Activated T-cell treated with anti-CD3 and anti-CD28 coated beads, Interleukin-2, amount 50 U/mL, for 48 hours (primary cell): ENCODE results near the gene JAG1.

Experiments
- DNase-seq, 2 experiments: peaks; one replicate each; pipeline ENCODE4 v3.0.0-alpha.2; 2020

JAG1 gene

DNA sequence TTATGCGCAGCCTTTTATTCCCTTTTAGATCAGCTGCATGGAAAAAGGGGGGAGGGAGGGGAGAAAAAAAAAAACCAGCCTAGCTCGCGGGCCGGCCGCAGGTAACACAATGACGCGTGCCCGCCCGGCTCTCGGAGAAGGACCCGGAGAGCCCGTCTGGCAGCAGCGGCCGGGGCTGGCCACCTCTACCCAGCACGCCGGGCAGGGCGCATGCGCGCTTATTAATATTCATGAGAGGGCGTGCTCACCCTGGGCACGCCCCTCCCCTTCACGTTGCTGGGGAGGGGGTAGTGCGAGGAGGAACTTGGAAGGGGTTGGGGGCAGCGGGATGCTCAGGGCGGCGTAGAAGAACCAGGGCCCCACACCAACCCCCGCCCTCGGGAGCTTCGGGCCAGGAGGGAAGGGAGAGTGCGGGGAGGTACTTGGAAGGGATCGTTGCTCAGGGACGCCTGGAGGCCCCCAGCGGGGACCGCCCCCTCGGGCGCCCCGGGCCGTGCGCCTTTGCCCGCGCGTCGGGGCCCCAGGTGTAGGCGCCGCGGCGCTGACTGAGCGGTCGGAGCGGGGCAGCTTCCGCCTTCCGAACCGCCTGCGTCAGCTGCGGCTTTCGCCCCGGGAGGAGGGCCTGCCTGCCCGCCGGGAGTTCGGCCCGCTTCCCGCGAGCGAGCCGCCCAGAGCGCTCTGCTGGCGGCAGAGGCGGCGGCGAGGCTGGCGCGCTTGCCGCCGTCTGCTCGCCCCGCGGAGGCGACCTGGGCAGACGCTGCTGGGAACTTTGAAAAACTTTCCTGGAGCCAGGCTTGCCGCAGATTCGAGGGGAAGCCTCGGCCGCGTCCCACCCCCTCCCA lies at the start of gene JAG1:
JAG1 (minus strand) TSS at position 158 of the 842 bp plus-strand sequence. CDS start 469 bp downstream, outside the sequence.
- peak; percentile 80 to 82 for DNase-seq

DNA sequence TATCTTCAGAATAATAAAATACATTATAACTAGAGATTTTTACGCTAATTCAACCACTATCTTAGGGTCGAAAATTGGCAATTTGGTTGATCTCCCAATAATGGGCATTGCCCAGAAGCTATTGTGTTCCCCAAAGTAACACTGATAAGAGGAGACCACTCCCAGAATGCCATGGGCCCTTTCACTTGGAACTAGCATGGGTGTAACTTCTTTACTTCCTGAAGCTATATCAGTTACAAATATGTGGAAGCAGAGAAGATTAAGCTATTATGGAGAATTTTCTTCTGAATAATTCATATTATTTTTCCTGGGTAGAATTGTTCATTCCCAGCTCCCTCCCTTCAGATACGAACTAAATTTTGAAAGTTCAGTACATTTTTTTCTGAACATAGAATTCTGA lies 48.2 kb upstream of the JAG1 start:
- DNase-seq = no peak

GRCh38 chr20:10721137-10721896 lies 47.5 kb upstream of the JAG1 start:
- DNase-seq = no peak

DNA sequence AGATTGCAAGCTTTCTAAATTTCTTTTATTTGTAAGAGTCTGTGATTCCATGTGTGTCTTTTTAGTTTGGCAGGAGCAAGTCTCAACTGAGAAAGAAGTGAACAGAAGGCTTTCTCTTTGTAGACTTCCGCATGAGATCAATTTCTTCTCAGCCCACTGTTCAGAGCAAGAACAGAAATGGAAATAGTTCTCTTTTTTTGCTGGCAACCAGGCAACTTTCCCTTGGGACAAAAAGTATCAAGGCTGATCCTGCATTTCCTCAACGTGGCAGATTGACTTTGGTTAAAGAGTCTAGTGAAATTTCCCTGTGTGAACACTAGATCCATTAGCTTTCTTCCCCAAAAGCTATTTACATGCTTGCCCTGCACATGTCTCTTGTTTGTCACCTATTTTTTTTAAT lies 46.8 kb upstream of the JAG1 start:
- DNase-seq = no peak

- DNase-seq = no peak
These were observed 46.1 kb upstream of the JAG1 start for GRCh38 chr20:10719740-10720385.

DNA sequence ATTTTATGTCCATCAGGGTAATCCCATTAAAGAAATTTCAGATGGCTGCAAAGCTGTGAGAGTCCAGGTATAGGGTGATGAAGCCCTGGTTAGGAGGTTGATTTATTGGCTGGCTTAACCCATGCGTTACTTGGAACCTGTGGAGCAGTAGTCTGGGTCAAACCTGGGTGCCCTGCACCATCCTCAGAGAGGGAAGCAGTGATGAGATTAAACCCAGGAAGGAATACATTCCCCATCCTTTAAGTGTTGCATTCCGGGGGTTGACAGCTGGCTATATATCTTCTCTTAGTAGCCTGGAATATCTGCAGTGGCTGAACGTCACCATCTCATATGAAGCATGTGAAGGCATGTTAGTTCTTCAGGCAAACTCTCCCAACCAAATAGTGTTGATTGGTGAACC lies 44.9 kb upstream of the JAG1 start:
- no peak for DNase-seq

DNA sequence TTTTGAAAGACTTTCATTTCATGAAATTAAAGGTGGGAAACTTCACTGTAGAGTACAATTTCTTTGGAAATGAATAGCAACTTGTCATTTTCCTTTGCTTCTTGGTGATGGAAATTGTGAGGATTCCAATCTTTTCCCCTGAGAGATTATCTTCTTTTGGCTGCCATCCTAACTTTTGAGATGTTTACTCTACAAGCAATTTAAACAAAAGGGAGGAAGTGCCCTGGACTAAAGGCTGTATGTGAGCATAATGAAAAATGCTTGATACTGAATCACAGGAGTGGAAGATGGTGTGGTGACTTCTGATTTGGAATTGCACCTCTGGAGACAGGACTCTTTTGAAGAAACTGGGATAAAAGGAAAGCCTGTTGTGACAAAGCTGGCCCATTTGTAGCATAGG lies 43.1 kb upstream of the JAG1 start:
- no peak for DNase-seq

- no peak for DNase-seq
These were observed 41.2 kb upstream of the JAG1 start for GRCh38 chr20:10715035-10715434.

DNA sequence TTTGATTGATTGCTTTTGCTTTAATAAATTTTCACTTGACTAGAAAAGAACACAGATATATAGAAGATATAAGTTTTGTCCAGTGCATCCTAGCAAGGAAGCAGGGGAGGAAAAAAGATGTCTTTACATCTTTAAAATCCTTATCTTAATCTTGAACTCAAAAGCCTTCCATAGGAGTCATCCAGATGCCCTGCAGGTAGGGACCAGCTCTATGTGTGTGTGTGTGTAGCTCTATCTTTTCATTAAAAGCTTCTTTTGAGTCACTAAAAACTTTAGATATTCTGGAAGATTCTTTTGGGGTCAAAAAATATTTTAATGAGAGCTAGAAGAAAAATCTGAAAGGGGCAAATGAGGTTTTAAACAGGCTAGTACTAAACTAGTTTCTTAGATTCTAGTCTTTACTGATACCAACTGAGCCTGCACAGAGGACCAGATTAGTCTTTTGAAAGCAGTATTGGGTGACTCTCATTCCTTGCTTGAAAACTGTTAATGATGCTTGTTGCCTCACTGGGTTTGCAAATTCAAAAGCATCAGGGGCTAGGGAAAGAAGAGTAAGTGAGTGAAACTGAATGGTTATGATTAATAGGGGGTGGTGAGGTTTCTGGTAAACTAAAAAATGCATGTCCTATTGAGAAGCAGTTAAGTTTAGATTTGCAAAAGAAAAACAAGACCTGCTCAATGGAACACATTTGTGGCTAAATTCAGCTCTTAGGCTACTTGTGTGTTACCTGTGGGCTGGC lies 40.6 kb upstream of the JAG1 start:
- no peak for DNase-seq

- DNase-seq = no peak
These were observed 39.4 kb upstream of the JAG1 start for GRCh38 chr20:10713161-10713560.

DNA sequence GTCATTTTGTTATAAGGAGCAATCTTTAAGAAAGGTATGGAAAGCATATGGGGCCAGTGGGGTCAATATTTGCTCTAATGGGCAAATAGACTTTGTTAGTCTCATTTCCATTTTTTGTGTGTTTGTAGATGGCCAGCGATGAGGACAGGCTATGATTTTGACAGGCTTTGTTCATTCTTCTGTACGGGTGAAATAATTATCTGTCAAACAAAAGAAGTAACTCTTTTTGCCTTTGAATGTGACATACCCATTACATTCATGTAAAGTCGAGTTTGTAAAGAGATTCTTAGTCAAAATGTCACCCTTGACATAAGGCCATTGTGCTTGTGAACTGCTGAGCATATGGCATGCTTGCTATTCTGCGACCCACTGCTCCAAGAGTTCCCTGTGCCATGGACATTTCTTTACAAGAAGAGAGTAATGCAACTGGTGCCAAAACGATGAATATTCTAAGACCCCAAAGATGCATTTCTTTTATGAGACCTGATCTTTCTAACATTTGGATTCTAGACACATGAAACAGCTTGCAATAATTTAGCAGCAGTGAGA lies 38.2 kb upstream of the JAG1 start:
- no peak for DNase-seq

DNA sequence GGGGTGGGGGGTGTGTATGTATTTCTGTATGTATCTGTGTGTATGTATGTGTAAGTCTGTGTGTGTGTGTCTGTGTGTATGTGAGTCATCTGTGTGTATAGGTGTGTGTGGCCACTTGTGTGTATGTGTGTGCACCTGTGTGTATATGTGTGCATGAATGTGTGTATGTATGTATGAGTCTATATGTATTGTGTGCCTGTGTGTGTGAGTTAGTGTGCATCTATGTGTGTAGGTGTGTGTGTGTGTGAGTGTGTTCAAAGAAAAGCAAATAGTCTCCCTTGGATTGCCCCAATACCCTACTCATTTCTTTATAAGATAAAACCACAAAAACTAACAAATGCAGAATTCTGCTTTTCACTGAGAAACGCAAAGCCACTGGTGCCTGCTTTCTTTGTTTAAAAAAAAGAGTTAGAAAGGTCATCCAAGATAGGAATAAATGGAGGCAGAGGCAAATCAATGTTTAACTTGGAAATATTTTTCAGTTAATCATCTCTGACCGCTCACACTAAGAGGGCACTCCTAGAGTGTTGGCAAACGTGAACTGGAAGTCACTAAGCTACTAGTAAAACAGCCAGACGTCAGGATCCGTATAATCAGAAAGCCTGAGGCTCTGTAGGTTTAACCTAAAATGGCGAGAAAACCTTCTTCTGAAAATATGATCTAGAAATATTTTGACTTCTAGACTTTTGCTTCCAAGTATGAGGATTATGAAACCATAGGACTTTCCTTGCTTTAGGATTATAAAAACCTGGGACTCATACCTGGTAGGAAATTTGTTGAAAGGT lies 37.4 kb upstream of the JAG1 start:
- DNase-seq = no peak

- no peak for DNase-seq
These were observed 36.1 kb upstream of the JAG1 start for GRCh38 chr20:10709916-10710315.

- DNase-seq = no peak
These were observed 34.8 kb upstream of the JAG1 start for GRCh38 chr20:10708351-10709185.

DNA sequence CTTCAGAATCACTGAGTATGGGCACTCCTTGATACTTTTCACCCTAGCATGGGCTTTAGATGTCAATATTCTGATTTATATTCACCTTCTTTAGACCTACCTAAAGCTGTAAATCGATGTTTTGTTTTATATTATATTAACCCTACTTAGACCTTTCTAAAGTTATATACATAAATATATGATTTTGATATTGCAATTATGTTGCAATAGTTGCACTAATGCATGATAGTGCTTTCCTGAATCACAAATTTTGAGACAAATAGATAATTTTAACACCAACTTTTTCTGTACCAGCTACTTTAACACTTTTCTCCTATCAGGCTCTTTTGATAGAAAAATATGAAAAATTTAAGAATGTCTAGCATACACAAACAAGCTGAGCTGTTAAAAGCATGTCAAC lies 34.0 kb upstream of the JAG1 start:
- no peak for DNase-seq

- no peak for DNase-seq
These were observed 33.3 kb upstream of the JAG1 start for GRCh38 chr20:10707068-10707467.

DNA sequence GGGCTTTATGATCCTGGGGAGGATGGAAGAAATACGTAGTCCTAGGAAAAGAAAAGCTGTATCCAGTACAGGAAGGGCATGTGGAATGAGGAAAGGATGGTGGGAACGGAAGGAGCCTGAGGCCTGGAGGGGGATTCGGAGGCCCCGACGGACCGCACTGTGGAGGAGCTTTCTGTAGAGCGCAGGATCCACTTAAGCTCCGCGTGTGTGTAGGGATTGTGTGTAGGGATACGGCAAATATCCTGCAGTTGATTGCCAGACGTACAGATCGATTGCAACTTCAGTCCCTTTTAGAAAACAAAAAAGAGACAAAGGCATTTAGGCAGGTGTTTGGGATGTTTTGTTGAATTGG lies 32.6 kb upstream of the JAG1 start:
- no peak for DNase-seq

- DNase-seq = no peak
These were observed 32.1 kb upstream of the JAG1 start for GRCh38 chr20:10705801-10706459.

DNA sequence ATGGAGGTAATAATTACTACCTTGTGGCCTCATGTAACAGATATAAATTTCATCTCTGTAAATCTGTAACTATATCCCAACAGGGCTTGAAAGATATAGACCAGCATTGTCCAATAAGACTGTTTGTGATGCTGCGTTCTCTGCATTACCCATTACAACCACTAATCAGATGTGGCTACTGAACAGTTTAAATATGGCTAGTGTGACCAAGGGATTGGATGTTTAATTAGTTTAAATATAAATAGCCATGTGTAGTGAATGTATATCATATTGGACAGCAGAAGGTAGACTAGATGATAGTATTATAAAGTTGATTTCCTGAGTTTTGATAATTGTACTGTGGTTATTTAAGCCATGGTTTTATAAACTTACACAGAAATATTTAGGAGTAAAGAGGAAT lies 27.8 kb upstream of the JAG1 start:
- no peak for DNase-seq

GRCh38 chr20:10699941-10700340 lies 26.1 kb upstream of the JAG1 start:
- DNase-seq = no peak
